DND-41 (cell line): ENCODE measurements around the gene RPS23.

Experiments
- EZH2 ChIP-seq: IDR thresholded peaks from 3 replicates; pipeline ENCODE4 v1.6.1; 2012; ENCODE audit warnings: borderline replicate concordance, low read depth, mild to moderate bottlenecking, moderate library complexity, low read length, inconsistent platforms; ENCODE audit not compliant: severe bottlenecking
- TF ChIP-seq, protein P1 (sequence below): IDR thresholded peaks from 2 replicates; pipeline ENCODE4 v1.5.1; 2012; ENCODE audit warnings: borderline replicate concordance, low read length, moderate library complexity, mild to moderate bottlenecking; ENCODE audit not compliant: poor library complexity, severe bottlenecking; ENCODE audit errors: extremely low read depth

DNA sequence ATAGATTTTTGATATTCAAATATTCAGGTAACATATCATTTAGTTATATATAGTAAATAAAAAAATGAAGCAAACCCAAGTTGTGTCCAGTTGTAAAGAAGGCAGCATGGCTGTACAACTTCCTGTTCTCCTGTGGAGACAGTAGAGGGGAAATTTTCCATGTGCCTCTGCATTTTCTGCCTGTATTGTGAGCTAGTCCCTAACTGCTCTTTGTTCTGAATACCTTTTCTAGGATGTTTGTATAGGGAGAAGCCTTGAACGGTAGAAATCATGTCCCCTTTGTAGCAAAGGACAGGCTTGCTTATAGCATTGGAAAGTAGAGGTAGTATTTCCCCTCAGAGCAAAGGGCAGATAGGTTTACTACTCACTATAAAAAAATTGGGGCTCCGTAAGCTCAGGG is 13.3 kb upstream of the RPS23 start:
- TF ChIP-seq, protein P1, sequence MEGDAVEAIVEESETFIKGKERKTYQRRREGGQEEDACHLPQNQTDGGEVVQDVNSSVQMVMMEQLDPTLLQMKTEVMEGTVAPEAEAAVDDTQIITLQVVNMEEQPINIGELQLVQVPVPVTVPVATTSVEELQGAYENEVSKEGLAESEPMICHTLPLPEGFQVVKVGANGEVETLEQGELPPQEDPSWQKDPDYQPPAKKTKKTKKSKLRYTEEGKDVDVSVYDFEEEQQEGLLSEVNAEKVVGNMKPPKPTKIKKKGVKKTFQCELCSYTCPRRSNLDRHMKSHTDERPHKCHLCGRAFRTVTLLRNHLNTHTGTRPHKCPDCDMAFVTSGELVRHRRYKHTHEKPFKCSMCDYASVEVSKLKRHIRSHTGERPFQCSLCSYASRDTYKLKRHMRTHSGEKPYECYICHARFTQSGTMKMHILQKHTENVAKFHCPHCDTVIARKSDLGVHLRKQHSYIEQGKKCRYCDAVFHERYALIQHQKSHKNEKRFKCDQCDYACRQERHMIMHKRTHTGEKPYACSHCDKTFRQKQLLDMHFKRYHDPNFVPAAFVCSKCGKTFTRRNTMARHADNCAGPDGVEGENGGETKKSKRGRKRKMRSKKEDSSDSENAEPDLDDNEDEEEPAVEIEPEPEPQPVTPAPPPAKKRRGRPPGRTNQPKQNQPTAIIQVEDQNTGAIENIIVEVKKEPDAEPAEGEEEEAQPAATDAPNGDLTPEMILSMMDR, result no peak
- no peak for TF ChIP-seq EZH2
